ENCODE measurements around the gene ITGB5.

ITGB5 gene

DNA sequence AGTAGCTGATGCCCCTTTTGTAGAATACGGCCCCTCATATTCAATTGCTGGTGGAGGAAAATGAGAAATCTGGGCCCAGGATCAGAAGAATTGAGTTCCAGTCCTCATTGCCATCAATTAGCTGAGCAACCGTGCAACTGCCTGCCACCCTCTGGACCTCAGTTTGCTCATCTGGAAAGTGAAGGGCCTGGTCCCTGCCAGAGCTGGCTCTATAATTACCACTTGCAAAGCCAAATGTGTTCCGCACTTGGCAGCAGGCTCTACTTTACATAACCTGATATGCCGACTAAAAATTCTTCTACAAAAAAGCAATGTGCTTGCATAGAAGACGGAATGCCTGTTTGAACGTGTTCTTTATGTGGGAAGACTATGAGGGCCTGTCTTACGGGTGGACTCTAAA, 8.6 kb upstream of the ITGB5 start:
- DNase-seq: no peak

DNA sequence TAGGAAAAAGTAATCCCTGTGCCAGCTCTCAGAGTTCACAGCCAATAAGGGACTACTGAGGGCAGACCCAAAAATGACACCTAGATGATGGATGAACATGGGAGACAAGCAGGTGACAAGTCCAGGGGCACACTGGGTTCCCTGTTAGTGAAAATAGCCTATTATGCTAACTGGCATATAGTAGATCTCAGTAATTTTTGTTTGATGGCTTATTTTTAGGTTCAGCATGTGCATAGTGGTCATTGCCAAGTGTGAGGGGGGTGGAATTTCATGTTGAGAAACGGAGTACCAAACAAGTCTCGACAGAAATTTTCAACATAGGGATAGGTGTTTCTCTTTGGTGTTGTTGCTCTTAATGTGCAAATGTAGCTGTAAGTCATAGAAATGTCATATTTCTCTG, 6.4 kb upstream of the ITGB5 start:
- no peak for DNase-seq

DNA sequence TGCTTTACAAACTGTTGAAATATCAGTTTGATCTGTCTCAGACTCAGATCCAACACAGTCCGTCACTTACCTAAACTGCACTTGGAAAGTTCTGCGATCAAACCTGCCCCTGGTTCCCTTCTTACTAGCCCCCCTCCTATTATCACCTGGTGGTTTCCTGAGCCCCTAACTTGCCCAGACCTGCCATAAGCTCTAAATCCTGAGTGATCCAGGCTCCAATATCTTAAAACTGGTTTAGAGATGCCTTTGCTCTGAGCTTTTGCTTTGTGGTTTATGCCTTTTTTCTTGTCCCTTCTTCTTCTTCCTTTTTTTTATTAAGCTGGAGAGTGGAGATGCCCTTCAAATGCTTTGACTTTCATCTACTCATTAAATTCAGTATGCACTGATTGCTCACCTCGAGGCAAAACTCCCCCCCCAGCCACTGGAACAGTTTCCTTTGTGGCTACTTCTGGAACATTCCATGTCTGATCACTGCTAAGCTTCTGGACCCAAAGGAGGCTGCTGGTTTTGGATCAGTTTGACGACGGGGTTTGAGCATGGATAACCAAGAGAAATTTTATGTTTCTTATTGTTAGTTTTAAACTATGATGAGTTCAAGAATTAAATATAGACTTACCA, 3.5 kb upstream of the ITGB5 start:
- no peak for DNase-seq

- no peak for DNase-seq
Measured at GRCh38 chr3:124888482-124889441, 1.6 kb upstream of the ITGB5 start.

DNA sequence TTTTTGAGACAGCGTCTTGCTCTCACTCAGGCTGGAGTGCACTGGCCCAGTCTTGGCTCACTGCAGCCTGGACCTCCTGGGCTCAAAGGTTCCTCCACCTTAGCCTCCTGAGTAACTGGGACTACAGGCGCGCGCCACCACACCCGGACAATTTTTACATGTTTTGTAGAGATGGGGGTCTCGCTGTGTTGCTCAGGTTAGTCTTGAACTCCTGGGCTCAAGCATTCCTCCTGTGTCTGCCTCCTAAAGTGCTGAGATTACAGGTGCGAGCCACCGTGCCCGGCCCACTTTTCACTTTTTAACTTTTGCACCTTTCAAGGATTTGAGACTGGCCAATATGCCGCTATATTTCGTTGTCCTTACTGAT, 750 bp upstream of the ITGB5 start:
- DNase-seq: no peak

DNA sequence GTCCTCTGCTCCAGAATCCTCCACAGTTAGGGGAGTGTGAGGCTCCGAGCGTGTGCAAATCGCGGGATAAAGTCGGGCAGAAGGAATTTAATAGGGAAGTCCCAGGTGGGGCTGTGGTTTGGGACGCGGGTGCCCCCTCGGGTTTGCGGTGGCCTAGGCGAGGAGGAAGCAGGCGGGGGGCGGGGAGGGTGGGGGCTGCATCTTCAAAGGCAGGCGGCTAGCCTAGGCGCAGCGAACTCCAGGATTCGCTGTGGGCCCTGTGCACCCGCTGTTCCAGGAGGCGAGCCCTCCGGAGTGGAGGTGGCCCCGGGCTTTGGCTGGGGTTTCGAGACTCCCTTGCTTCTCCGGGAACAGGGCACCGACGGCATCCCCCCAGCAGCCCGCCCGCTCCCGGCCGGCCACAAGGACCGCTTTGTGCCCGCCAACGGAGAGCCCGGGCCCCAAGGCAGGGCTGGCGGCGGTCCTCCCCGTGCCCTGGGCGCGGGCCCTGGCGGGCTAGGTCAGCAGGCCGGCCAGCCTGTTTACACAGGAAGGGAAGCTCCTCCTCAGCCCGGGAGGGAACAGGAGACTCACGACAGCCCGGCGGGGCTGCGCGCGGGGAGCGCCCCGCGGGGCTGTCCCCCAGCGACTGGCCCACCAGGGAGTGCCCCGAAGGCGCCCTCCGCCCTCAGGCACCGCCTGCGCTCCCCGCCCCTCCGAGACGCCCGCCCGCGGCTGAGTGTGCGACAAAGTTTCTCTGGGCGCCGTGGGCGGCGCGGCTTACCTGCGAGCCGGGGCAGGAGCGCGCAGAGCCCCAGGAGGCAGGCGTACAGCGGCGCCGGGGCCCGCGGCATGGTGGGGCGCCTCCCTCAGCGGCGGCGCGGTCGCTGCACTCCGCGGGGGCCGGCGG, 753 bp downstream of the ITGB5 start:
- DNase-seq: no peak

- DNase-seq: no peak
Measured at GRCh38 chr3:124885466-124886167, 1.5 kb downstream of the ITGB5 start.

- no peak for DNase-seq
Measured at GRCh38 chr3:124884474-124885101, 2.6 kb downstream of the ITGB5 start.

GRCh38 chr3:124883766-124884473, 3.2 kb downstream of the ITGB5 start:
- no peak for DNase-seq

- no peak for DNase-seq
Measured at GRCh38 chr3:124882816-124883747, 4.1 kb downstream of the ITGB5 start.

- no peak for DNase-seq
Measured at GRCh38 chr3:124881976-124882697, 5.0 kb downstream of the ITGB5 start.

DNA sequence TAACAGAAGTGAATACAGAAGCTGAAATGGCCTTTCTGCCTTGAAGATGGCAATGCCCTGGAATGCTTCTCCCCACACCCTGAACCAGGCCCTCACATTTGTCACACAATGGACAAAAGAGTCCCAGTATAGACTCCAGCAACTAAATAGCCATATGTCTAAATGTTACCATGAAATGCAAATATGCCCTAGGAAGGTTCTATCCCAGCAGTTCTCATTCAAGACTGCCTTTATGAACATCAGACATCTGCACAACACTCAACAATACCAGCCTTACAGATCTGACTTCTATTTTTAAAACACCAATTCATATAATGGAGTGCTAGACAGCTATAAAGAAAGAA, 7.9 kb downstream of the ITGB5 start:
- no peak for DNase-seq

DNA sequence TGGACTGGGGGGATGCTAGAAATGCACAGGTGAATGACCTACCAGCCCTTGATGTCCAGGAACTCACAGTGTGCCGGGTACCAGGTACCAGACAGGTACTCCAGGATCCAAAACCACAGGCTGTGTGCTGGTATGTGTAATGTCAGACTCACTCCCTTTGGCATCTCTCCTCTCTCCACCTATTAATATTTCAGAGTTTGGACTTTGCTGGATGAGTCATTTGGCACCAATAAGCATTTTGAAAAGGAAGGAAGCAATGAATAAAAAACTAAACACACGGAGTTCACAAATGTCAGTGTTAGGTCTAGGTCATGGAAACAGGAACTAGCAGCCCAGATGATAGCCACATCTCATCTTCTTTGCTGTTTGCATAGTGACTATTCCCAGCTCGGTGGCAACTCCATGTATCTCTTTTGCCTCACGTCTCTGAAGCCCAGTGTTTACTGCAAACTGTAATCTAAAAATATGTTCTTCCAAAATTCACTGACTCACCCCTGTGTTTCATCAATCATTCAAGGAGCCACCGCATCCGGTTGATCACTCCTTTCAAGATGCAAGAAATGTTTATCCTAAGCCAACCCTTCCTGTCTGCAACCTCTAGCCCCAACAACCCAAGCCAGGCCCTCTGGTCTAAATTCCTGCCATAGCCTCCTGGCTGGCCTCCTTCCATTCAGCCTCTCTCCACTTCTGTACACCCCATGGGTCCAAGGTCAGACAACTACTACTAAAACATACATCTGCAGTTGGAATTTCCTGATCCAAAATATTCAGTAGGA, 8.4 kb downstream of the ITGB5 start:
- peak; percentile 49 for DNase-seq

GRCh38 chr3:124877674-124878073, 9.5 kb downstream of the ITGB5 start:
- DNase-seq: no peak

DNA sequence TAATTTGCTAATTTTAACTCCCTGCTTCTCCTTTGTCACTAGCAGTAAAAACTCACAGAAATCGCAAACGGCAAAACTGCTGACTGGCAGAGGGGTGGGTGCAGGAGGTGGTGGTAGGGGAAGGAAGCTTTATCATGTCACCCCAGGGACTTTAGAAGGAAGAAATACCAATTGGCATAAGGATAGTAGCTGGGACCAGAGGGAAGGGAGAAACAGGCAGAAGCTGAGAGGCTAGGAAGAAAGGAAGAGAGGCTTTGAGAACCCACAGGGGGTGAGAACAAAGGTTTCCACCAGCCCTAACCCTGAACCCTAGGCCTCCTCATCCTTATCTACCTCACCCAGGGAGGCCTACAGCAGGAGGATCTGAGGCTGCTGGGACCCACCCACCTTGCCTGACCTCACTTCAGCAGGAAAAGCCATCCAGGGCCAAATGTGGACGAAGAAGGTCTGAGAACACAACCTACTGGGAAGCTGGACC, 10.7 kb downstream of the ITGB5 start:
- DNase-seq: no peak

DNA sequence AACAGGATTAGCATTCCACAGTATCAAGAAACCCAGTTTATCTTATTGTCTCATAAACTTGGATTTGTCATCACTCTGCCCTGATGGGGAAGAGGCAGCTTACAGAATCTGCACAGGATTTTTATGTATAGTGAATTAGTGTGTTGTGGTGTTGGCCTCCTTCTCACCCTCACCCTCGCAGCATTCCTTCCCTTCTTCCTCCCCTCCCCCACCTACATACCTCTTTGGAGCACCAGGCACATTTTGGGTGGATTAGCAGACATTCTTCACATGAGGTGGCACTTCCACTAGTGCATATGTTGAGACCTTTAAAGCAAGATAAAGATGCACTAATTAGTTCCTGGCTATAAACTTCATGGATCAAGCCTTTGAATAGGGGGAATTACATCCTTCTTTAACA, 13.9 kb downstream of the ITGB5 start:
- no peak for DNase-seq

- DNase-seq: no peak
Measured at GRCh38 chr3:124867511-124867910, 19.7 kb downstream of the ITGB5 start.

DNA sequence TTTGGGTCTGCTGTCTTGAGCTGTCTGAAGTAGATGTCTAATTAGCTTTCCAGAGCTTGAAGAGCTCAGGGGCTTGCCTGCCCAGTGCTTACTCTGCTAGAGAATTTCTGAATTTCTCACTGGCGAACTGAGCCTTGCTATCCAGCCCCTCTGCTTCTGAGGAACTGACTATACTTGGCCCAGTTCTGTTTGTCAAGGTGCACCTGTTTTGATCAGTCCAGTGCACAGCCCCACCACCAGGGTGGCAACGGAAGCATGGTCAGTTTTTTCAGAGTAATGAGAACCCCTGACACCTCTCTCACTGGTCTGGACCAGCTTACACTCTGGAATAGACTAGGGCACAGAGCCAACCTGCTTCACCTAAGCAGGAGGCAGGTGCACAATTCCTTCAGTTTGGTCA, 25.2 kb downstream of the ITGB5 start:
- DNase-seq: no peak

DNA sequence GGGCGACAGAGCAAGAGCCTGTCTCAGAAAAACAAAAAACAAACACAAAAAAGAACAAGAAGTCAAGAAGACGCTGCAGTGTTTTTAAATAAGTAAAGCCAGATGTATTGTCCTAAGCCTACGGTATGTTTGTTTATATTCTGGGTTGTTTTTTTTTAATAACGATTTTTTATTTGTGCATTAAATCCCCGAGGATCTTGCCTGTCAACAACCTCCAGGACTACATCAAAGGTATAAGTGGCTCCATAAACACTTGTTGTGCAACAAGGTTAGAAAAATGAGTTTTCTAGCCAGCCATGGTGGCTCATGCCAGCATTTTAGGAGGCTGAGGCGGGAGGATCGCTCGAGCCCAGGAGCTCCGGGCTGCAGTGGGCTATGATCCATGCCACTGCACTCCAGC, 26.1 kb downstream of the ITGB5 start:
- no peak for DNase-seq

Data from activated CD4-positive, alpha-beta T cell treated with anti-CD3 and anti-CD28 coated beads, Interleukin-2, amount 50 U/mL, for 16 hours (primary cell).